ENCODE measurements around the gene PTPN14. TPM values are rescaled to one million over a fixed set of nuclear protein-coding genes. Genes with fewer than 3 reads are reported as not detected.

Gene PTPN14
- total and polyA plus RNA-seq, 8 donors, result 14.9 to 38.0 (median 17.9) TPM

GRCh38 chr1:214573386-214574318 is 22.2 kb upstream of the PTPN14 start:
- TF ChIP-seq, protein P1, sequence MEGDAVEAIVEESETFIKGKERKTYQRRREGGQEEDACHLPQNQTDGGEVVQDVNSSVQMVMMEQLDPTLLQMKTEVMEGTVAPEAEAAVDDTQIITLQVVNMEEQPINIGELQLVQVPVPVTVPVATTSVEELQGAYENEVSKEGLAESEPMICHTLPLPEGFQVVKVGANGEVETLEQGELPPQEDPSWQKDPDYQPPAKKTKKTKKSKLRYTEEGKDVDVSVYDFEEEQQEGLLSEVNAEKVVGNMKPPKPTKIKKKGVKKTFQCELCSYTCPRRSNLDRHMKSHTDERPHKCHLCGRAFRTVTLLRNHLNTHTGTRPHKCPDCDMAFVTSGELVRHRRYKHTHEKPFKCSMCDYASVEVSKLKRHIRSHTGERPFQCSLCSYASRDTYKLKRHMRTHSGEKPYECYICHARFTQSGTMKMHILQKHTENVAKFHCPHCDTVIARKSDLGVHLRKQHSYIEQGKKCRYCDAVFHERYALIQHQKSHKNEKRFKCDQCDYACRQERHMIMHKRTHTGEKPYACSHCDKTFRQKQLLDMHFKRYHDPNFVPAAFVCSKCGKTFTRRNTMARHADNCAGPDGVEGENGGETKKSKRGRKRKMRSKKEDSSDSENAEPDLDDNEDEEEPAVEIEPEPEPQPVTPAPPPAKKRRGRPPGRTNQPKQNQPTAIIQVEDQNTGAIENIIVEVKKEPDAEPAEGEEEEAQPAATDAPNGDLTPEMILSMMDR (IDR thresholded peaks at IDR 0.05), result no peak
- peak; percentile 49 for ATAC-seq
- no peak overlapping the region for H3K27ac ChIP-seq
- H3K4me1 ChIP-seq, result no peaks in the 10 kb centered on the region
- no peak for DNase-seq
- H3K27me3 ChIP-seq, result no peaks in the 10 kb centered on the region
- no peaks in the 10 kb centered on the region for H3K36me3 ChIP-seq
- no peak overlapping the region for H3K4me3 ChIP-seq
- intact Hi-C loops (cut with DNase I), result no loop called here
- H3K9me3 ChIP-seq, result peaks cover 0 to 24% of the 10 kb centered on the region in 2 donors

DNA sequence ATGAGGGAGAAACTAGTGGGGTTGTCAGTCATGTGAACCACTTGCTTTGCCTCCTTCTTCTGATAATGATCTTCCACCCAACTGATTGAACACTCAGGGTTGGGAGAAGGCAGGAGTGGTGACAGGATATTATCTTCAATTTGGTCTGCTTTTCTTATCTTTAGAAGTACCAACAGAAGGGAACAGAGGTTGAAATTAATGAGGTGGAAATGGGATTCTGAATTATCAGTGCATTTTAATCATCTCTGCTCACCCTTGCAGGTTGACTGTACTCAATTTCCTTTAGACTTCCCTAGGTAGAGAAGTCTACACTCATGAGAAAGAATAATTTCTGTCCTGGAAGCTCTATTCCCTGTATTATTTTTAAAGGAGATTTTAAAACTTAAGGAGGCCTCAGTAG is 19.9 kb upstream of the PTPN14 start:
- intact Hi-C loops (cut with DNase I), result no loop called here

GRCh38 chr1:214570442-214570841 is 19.0 kb upstream of the PTPN14 start:
- no peaks in the 10 kb centered on the region for H3K36me3 ChIP-seq
- ATAC-seq, result no peak

More for the DNA sequence above, 19.9 kb upstream of the PTPN14 start:
- H3K9me3 ChIP-seq, result peaks cover 0 to 11% of the 10 kb centered on the region in 2 donors
- H3K27ac ChIP-seq, result no peak overlapping the region
- TF ChIP-seq, protein P1 (IDR thresholded peaks at IDR 0.05), result no peak
- no peak for DNase-seq
- no peaks in the 10 kb centered on the region for H3K27me3 ChIP-seq
- H3K4me3 ChIP-seq, result no peak overlapping the region
- no peak for ATAC-seq
- H3K36me3 ChIP-seq, result no peaks in the 10 kb centered on the region
- H3K4me1 ChIP-seq, result no peaks in the 10 kb centered on the region

GRCh38 chr1:214569357-214570004 is 18.1 kb upstream of the PTPN14 start:
- Histone ChIP-seq H3K27me3 (no peaks in the 10 kb centered on the region), H3K4me1 (no peaks in the 10 kb centered on the region), H3K27ac (no peak overlapping the region), H3K36me3 (no peaks in the 10 kb centered on the region), H3K9me3 (no peaks in the 10 kb centered on the region), H3K4me3 (no peak overlapping the region)
- DNase-seq (no peak), ATAC-seq (no peak)
- TF ChIP-seq, protein P1 (IDR thresholded peaks at IDR 0.05), result no peak
- intact Hi-C loops (cut with DNase I), result no loop called here

More at GRCh38 chr1:214570442-214570841, 19.0 kb upstream of the PTPN14 start:
- TF ChIP-seq, protein P1 (IDR thresholded peaks at IDR 0.05), result no peak
- H3K4me1 ChIP-seq, result no peaks in the 10 kb centered on the region
- H3K9me3 ChIP-seq, result peaks cover 0 to 3% of the 10 kb centered on the region in 2 donors
- no peaks in the 10 kb centered on the region for H3K27me3 ChIP-seq
- DNase-seq, result no peak
- intact Hi-C loops (cut with DNase I), result no loop called here
- H3K4me3 ChIP-seq, result no peak overlapping the region
- no peak overlapping the region for H3K27ac ChIP-seq

DNA sequence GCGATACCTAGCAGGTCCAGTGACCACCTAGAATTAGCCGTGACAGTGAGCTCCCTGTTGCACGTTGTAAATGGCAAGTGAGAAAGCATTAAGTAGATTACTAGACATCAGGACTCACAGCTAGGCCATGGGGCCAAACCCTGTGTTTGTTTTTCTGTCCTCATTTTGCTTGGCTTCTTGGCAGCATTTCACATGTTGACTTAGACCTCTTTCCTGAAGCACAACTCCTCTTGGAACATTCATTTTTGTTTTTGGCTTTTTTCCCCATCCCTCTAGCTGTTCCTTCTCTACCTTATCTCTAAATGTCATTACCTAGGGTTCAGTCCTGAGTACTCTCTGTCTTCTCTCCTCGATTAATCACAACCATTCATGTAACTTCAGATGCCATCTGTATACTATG is 16.9 kb upstream of the PTPN14 start:
- Histone ChIP-seq H3K36me3 (no peaks in the 10 kb centered on the region), H3K27ac (no peak overlapping the region), H3K4me1 (no peaks in the 10 kb centered on the region), H3K27me3 (no peaks in the 10 kb centered on the region), H3K9me3 (no peaks in the 10 kb centered on the region), H3K4me3 (no peak overlapping the region)
- intact Hi-C loops (cut with DNase I), result no loop called here
- TF ChIP-seq, protein P1 (IDR thresholded peaks at IDR 0.05), result no peak
- ATAC-seq, result peak; percentile 65
- no peak for DNase-seq
